Measurements from ENCODE around the gene RAD21L1.

GRCh38 chr20:1212607-1213396, 13.0 kb upstream of the RAD21L1 start:
- TF ChIP-seq, protein P1, sequence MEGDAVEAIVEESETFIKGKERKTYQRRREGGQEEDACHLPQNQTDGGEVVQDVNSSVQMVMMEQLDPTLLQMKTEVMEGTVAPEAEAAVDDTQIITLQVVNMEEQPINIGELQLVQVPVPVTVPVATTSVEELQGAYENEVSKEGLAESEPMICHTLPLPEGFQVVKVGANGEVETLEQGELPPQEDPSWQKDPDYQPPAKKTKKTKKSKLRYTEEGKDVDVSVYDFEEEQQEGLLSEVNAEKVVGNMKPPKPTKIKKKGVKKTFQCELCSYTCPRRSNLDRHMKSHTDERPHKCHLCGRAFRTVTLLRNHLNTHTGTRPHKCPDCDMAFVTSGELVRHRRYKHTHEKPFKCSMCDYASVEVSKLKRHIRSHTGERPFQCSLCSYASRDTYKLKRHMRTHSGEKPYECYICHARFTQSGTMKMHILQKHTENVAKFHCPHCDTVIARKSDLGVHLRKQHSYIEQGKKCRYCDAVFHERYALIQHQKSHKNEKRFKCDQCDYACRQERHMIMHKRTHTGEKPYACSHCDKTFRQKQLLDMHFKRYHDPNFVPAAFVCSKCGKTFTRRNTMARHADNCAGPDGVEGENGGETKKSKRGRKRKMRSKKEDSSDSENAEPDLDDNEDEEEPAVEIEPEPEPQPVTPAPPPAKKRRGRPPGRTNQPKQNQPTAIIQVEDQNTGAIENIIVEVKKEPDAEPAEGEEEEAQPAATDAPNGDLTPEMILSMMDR (IDR thresholded peaks at IDR 0.05; ENCODE audit: poor library complexity, severe bottlenecking): peak; percentile 85
- no peak for TF ChIP-seq POLR2AphosphoS5 (IDR thresholded peaks at IDR 0.05)
- TF ChIP-seq SMC3 (conservative IDR thresholded peaks at IDR 0.05; ENCODE audit: poor library complexity): peak; percentile 76
- TF ChIP-seq EZH2 (IDR thresholded peaks at IDR 0.05; ENCODE audit: borderline replicate concordance, insufficient read depth, low read length, poor library complexity, severe bottlenecking): no peak
- TF ChIP-seq EP300 (conservative IDR thresholded peaks at IDR 0.05; ENCODE audit: poor library complexity, severe bottlenecking): no peak

Data from neural cell (in vitro differentiated cells).